Thoracic aorta (tissue), 2 donors: Measurements from ENCODE around the gene ZYX. TPM values are rescaled to one million over a fixed set of nuclear protein-coding genes. Genes with fewer than 3 reads are reported as not detected.

Experiments used
- ATAC-seq: fragments of 150-250 bp; one replicate; pipeline ENCODE4 v1.8.0; 2017; ENCODE audit warnings: low read depth; ENCODE audit not compliant: insufficient number of reproducible peaks, low FRiP score
- DNase-seq: peaks from one replicate; pipeline ENCODE4 v3.0.0-alpha.2; 2020; ENCODE audit warnings: low spot score
- H3K27ac ChIP-seq, 2 donors: fragments of 200-600 bp; sonication (generic); 1 replicate in 1 of 2; 2 replicates in 1 of 2; pipeline ENCODE4 v1.5.1; 2016; ENCODE audit warnings: mild to moderate bottlenecking in 2 of 2, moderate library complexity in 2 of 2
- H3K27me3 ChIP-seq: fragments of 200-600 bp; sonication (generic); replicated peaks from 2 replicates; pipeline ENCODE4 v1.6.0; 2016; ENCODE audit warnings: mild to moderate bottlenecking; ENCODE audit not compliant: insufficient read depth
- H3K36me3 ChIP-seq: fragments of 200-600 bp; sonication (generic); one replicate; pipeline ENCODE4 v1.5.1; 2016
- H3K4me1 ChIP-seq, 2 donors: fragments of 200-600 bp; sonication (generic); 1 replicate in 1 of 2; 2 replicates in 1 of 2; pipeline versions ENCODE4 v1.5.1 to v1.6.0; 2016; ENCODE audit warnings: low read depth in 2 of 2, mild to moderate bottlenecking in 1 of 2; ENCODE audit not compliant: control insufficient read depth in 1 of 2
- H3K4me3 ChIP-seq: fragments of 200-600 bp; sonication (generic); 2 replicates; pipeline ENCODE4 v1.5.1; 2016; ENCODE audit warnings: mild to moderate bottlenecking
- H3K9me3 ChIP-seq: fragments of 200-600 bp; sonication (generic); 2 replicates; pipeline ENCODE4 v1.5.1; 2016
- total RNA-seq, 2 donors: library from RNA; depleted of rRNA; stranded (reverse); fragments of >200 nt; gene quantifications; one replicate each; pipeline versions ENCODE4 v1.1.0 to v1.2.3, GENCODE V29; 2016
- TF ChIP-seq, protein P1 (sequence below): fragments of 200-600 bp; sonication (generic); IDR thresholded peaks from one replicate; pipeline ENCODE4 v1.5.1; 2019; ENCODE audit warnings: antibody characterized with exemption

Gene ZYX
- total RNA-seq, 2 donors from 2014 or later = 234 to 287 TPM

DNA sequence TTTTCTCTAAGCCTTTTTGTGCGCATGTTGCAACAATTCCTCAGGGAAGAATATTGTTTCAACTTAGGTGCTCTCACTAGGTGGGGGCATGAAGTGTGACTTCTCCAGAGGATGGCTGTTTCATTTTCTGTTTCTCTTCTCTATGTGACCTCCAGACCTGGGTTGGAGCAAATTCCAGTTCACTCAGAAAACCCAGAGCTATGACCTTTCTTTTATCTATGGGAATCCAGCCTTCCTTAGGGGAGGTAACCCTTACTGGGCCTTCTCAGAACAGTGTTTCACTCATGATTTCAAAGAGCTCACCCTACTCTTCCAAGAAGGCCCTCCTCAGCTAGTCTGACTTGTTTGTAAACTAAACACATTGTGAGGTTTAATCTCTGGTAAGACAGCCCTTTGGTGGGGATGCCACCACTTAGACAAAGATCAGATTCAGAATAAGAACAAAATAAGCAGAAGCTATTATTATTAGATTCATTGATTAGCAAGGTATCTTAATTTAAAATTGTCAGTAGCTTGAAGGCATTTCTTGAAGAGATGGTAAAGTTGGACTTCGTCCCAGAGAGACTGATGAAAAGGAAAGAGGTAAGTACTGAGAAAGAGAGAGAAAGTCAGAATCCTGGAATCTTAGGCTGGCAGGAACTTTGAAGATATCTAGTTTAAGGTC, 45.5 kb downstream of the ZYX start:
- H3K9me3 ChIP-seq = no peaks in the 10 kb centered on the region
- TF ChIP-seq, protein P1, sequence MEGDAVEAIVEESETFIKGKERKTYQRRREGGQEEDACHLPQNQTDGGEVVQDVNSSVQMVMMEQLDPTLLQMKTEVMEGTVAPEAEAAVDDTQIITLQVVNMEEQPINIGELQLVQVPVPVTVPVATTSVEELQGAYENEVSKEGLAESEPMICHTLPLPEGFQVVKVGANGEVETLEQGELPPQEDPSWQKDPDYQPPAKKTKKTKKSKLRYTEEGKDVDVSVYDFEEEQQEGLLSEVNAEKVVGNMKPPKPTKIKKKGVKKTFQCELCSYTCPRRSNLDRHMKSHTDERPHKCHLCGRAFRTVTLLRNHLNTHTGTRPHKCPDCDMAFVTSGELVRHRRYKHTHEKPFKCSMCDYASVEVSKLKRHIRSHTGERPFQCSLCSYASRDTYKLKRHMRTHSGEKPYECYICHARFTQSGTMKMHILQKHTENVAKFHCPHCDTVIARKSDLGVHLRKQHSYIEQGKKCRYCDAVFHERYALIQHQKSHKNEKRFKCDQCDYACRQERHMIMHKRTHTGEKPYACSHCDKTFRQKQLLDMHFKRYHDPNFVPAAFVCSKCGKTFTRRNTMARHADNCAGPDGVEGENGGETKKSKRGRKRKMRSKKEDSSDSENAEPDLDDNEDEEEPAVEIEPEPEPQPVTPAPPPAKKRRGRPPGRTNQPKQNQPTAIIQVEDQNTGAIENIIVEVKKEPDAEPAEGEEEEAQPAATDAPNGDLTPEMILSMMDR = no peak
- no peak overlapping the region for H3K4me3 ChIP-seq

DNA sequence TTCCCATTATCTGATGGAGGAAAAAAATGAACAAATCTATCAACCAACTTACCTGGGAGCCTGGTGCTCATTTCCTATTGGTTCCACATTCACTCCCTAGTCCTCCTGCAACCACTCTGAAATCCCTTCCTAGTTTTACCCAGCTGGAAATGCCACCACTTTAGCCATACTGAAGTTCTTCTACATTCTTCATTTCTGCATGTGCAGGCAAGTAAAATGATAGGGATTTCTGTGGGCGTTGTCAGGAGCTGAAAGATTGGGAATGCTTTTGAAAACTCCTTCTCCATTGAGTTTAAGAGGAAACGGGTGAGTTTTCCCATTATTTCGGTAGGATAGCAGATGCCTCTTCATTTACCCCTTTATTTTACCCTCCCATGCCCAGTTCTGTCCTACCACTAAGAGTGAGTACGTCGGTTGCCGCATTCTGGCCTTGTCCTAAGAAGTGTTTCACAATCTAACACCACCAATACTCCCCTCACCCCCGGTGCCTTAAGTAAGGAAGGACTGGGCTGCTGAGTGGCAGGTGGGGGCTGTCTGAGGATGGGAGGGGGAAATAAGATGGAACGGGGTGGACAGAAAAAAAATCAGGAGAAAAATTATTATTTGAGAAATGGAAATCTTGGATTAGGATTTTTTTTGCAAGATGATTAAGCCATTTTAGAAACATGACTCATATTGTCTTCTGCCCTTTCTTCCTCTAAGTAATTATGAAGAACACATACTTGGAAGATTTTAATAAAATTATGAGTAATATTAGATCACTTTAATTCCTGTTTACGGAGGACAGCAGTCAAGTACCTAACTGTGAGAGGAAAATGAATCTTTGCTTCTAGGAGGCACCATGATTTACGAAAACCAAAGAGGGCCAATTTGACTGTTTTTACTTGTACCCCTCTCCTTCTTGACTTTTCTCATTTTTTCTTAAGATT, 48.9 kb downstream of the ZYX start:
- Histone ChIP-seq H3K27me3 (no peaks in the 10 kb centered on the region), H3K4me3 (no peak overlapping the region), H3K9me3 (no peaks in the 10 kb centered on the region), H3K27ac (no peak overlapping the region), H3K36me3 (no peaks in the 10 kb centered on the region), H3K4me1 (no peaks in the 10 kb centered on the region)
- ATAC-seq (no peak), DNase-seq (no peak)
- TF ChIP-seq, protein P1 = no peak

More for the DNA sequence above, 45.5 kb downstream of the ZYX start:
- no peak for DNase-seq
- no peak for ATAC-seq
- Histone ChIP-seq H3K27me3 (no peaks in the 10 kb centered on the region), H3K36me3 (no peaks in the 10 kb centered on the region), H3K4me1 (no peaks in the 10 kb centered on the region), H3K27ac (no peak overlapping the region)

DNA sequence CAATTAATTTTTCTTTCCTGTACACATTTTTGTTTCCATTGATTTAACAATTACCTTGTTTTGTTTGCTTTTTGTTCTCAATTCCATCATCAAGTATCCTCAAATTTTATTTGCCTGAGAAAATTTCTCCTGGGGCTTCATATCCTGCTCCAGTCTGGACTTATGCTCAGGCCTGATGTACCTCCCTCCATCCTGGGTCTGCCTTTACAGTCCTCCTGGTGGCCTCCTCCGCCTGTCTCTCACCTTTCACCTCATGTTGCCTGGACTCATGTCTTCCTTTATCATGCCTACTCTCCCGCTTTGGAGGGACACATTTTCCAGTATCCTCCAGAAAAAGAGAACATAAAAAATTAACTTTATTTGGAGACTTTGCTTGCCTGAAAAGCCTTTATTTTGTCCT, 50.0 kb downstream of the ZYX start:
- no peak for ATAC-seq
- H3K4me3 ChIP-seq = no peak overlapping the region

DNA sequence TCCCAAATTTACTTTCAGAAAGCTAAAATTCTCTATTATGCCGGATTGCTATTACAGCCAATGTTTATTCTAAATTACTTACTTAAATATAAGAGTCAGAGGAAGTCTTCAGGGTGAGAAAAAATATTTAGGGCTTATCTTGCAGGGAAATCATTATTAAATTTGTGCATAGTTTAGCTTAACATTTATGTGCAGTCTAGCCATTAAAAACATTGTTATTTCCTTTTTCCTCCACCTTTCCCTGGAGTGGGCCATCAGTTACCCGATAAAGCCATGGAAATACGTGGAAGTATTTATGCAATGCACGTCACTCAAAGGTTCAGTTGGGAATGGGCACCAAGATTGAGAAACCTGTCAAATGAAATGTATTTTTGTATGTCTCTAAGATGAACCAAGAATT, 52.6 kb downstream of the ZYX start:
- no peaks in the 10 kb centered on the region for H3K4me1 ChIP-seq
- no peaks in the 10 kb centered on the region for H3K9me3 ChIP-seq
- no peaks in the 10 kb centered on the region for H3K27me3 ChIP-seq
- TF ChIP-seq, protein P1 = no peak
- ATAC-seq (no peak), DNase-seq (no peak)
- H3K27ac ChIP-seq = no peak overlapping the region
- H3K4me3 ChIP-seq = no peak overlapping the region
- H3K36me3 ChIP-seq = no peaks in the 10 kb centered on the region

More for the DNA sequence above, 50.0 kb downstream of the ZYX start:
- no peaks in the 10 kb centered on the region for H3K36me3 ChIP-seq
- no peak for DNase-seq
- no peak overlapping the region for H3K27ac ChIP-seq
- H3K27me3 ChIP-seq = no peaks in the 10 kb centered on the region
- no peaks in the 10 kb centered on the region for H3K4me1 ChIP-seq
- TF ChIP-seq, protein P1 = no peak
- no peaks in the 10 kb centered on the region for H3K9me3 ChIP-seq

DNA sequence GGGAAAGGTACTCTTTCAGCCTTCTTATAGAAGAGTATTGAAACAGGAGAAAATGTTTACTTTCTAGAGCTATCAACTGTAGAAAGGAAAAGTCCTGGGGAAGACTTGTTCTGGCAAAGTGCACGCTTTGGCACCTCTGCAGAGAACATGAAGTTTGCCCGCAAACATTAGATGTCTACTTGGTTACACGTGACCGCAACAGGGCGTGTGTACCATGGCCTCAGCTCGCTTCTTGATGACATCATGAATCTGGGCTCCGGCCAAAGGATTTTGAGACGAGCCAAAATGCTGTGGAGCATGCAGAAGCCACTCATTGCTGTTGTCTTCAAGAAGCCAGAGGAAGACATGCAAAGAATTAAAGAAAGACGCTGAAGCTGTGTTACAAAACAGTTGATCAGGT, 53.5 kb downstream of the ZYX start:
- DNase-seq (no peak), ATAC-seq (no peak)
- Histone ChIP-seq H3K27ac (no peak overlapping the region), H3K4me3 (no peak overlapping the region), H3K4me1 (no peaks in the 10 kb centered on the region), H3K9me3 (no peaks in the 10 kb centered on the region), H3K36me3 (no peaks in the 10 kb centered on the region), H3K27me3 (no peaks in the 10 kb centered on the region)
- TF ChIP-seq, protein P1 = no peak
